DMS114 treated with DMSO at 0.1 percent for 48 hours (cell line): ENCODE measurements around the gene CARM1.

Experiments
- DNase-seq: peaks from one replicate; lab custom pipeline; 2025; ENCODE audit not compliant: unreplicated experiment; lab: John Stamatoyannopoulos, UW

The CARM1 gene

GRCh38 chr19:10899151-10899653, 27.8 kb downstream of the CARM1 start:
- DNase-seq, result no peak

GRCh38 chr19:10907925-10908324, 36.6 kb downstream of the CARM1 start:
- no peak for DNase-seq

DNA sequence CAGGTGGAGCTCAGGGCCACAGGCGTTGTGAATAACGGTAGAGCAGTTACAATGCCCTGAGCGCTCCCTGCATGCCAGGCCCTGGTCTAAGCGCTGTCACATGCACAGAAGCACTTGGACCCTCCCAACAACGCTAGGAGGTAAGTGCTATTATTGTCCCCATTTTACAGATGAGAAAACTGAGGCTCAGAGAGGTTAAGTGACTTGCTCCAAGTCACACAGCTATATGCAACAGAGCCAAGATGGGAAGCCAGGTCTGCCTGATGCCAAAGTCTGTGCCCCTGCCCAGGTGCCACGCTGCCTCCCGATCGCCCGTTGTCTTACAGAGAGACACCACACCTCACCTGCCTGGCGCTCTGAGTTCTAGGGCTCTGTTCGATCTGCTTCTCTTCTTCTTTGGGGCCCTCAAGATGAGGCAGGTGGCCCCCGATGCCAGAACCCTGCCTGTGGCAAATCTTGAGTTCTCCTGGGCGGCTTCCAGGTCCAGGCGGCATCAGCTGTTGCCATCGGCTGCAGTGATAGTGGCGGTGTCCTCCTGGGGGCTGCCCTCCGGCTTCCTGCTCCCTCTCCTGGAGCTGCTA, 37.1 kb downstream of the CARM1 start:
- DNase-seq, result no peak

GRCh38 chr19:10911579-10912363, 40.4 kb downstream of the CARM1 start:
- no peak for DNase-seq

DNA sequence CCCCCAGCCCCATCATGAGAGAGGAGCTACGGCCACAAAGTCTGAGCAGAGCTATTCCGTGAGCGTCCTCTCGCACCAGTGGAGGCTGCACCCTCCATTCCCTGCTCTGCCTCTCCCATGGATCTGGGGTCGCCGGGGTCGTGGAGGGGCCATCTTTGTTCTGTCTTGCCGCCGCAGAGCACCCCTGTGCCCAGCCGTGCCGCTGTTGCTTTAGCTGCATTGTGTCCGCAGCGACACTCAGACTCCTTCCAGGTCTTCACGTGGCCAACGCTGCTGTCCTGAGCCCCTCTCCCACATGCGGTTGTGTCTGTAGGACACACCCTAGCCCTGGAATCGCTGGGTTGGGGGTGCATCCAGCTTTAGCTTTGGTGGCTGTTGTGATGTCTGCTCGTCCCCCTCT, 41.3 kb downstream of the CARM1 start:
- no peak for DNase-seq

GRCh38 chr19:10913716-10914340, 42.5 kb downstream of the CARM1 start:
- DNase-seq, result no peak

DNA sequence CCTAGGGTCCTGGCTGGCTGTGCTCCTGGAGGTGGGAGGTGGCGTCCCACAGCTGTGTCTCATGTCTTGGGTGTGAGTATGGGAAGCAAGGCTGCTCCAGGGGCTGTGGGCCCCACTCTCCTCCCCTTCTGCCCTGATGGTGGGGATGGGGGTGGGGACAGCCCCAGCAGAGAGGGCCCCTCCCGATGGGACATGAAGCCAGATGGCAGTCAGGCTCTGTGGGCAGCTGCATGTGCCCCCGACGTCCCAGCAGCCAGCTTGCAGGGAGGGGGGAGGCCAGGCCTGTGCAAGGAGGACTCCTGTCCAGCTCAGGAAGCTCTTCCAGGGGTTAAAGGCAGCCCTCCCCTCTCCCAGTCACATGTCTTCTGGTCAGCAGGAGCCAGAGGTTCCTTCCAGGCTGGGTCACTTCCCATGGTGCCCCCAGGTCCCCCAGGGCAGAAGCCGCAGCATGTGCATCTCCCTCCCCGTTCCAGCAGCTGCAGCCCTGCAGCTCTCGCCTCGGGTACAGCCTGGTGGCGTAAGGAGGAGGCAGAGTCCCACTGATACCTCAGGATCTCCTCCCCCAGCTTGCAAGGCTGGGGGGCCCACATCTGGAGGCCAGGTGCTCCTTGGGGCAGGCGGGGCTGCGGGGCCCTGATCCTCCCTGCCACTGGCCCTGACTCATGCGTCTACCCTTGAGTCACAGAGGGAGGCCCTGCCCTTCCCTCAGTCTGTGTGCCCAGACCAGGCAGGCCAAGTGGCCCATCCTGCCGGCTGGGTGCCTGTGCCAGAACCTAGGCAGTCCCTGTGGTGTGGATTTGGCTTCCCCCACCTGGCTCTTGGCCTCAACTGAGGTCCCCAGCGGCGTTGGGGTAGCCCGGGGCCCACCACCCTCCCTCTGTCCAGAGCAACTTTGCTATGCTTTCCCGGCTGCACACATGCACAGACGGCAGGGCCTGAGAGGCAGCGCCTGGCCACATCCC, 44.1 kb downstream of the CARM1 start:
- no peak for DNase-seq

DNA sequence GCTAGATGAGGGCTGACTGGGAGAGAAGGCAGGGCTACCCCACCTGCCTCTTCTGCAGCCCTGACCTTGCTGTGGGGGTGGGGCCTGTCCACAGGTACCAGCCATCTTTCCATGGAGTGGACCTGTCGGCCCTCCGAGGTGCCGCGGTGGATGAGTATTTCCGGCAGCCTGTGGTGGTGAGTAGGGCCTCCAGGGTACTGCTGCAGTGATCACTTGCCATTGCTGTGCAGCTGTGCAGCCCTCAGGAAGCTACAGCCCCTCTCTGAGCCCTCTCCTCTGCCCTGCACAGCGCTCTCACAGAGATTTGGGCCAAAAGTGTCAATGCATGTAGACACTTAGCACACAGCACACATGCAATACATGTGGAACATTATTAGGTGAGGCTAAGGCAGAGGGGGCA, 45.2 kb downstream of the CARM1 start:
- DNase-seq, result no peak

- no peak for DNase-seq
Measured at GRCh38 chr19:10918359-10918758, 47.0 kb downstream of the CARM1 start.

DNA sequence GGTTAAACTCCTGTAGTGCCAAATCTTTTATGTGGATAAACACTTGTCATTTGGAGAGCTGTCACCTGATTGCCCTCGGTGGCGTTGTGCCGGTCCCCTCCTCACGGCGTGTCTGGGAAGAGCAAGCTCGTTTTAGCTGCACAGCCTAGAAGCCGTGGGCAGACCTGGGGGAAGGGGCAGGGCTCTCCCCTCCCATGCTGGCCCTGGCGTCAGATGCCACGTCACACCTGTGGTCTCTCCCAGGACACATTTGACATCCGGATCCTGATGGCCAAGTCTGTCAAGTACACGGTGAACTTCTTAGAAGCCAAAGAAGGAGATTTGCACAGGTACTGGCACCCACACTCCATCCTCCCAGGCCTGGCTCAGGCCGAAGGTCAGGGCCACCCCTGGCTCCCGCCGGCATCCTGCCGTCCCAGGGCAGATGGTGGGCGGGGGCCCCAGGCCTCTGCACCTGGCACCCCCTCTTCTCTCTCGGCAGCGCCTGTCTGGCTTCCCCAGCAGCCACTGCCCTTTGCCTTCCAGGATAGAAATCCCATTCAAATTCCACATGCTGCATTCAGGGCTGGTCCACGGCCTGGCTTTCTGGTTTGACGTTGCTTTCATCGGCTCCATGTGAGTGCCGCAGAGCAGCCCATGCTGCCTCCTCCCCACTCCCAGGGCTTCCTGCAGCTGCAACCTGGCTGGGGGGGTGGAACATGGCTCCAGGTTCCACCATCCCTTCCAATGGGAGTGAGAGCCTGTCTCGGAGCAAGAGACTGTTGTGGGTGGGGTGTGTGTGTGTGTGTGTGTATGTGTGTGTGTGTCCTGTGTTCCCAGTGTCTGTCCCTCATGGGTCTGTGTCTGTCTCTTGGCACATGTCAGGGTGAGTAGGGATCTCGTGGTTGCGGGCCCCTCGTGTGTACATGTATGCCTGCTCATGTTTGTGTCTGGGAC, 48.3 kb downstream of the CARM1 start:
- no peak for DNase-seq

DNA sequence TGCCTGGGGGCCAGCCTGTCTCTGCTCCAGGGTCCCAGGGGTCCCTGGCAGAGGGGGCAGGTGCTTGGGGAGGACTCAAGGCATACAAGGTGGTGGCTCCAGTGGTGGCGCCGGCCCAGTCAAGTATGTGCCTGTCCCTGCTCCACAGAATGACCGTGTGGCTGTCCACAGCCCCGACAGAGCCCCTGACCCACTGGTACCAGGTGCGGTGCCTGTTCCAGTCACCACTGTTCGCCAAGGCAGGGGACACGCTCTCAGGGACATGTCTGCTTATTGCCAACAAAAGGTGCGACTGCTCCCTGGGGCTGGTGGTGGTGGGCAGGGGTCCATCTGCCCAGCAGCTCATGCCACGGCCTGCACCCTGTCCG, 48.9 kb downstream of the CARM1 start:
- DNase-seq, result no peak

- DNase-seq, result no peak
Measured at GRCh38 chr19:10920781-10921180, 49.4 kb downstream of the CARM1 start.

- no peak for DNase-seq
Measured at GRCh38 chr19:10921199-10921909, 50.0 kb downstream of the CARM1 start.

GRCh38 chr19:10921910-10922637, 50.7 kb downstream of the CARM1 start:
- no peak for DNase-seq

- DNase-seq, result no peak
Measured at GRCh38 chr19:10922638-10923014, 51.3 kb downstream of the CARM1 start.

DNA sequence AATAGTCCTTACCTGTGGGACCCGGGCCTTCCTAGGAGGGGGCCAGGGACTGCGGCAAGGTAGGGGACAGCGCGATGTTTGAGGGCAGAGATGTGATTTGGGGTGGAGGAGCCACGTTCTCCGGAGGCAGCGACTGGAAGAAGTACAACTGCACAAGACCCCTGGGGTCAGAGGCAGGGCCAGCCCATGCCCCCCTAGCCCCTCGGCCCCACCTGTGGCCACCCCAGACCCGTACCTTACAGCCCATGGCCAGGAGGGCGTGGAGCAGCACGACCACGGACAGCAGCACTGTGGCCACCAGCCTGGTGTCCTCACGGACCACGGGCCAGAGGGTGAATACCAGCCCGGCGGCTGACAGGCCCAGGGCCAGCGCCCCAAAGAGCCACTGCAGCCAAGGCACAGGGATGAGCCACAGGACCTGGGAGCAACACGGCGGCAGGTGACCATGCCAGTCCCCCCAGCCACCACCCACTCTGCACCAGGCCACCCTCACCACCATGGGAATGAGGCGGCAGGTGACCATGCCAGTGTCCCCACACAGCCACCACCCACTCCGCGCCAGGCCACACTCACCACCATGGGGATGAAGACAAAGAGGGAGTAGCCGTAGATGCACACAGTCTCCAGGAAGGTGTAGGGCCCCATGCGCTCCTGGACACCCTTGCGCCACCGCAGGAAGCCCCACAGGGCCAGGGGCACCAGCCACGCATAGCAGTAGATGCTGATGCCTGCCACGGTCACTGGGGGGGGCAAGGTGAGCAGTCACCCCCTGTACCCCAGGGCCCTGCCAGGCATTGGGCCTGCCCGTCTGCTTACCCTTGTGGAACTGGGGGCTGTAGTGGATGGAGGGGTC, 52.1 kb downstream of the CARM1 start:
- DNase-seq, result no peak

DNA sequence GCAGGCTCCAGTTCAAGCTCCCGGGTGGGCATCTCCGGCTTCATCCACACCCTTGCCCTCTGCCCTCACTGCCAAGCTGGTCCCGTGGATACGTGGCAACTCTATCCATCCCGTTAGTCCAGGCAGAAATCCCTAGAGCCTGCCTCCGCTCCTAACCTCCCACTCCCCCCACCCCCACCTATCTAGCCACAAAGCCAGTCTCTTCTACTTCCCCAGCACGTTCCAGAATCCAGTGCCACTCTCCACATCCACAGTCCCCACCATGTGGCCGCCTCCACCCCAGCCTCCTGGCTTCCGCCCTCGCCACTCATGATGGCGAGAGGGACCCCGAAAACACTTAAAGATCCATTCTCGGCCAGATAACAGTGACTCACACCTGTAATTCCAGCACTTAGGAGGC, 53.2 kb downstream of the CARM1 start:
- no peak for DNase-seq
